Testis (tissue), 3 donors: ENCODE measurements around the gene NPB. TPM values are rescaled to one million over a fixed set of nuclear protein-coding genes. Genes with fewer than 3 reads are reported as not detected.
A peak's percentile ranks its signal among the peaks of the same experiment; 100 is the strongest.

Experiments used
- DNase-seq: peaks from one replicate; pipeline ENCODE4 v3.0.0-alpha.2; 2019
- H3K27ac ChIP-seq, 2 donors: fragments of 200-600 bp; sonication (generic); one replicate each; pipeline ENCODE4 v1.5.1; 2019
- H3K27me3 ChIP-seq: fragments of 200-600 bp; sonication (generic); one replicate; pipeline ENCODE4 v1.5.1; 2019
- H3K36me3 ChIP-seq: fragments of 200-600 bp; sonication (generic); one replicate; pipeline ENCODE4 v1.5.1; 2017; ENCODE audit warnings: low read depth; ENCODE audit errors: missing control alignments
- H3K4me1 ChIP-seq: fragments of 200-600 bp; sonication (generic); one replicate; pipeline ENCODE4 v1.5.1; 2019
- H3K4me3 ChIP-seq, 2 donors: fragments of 200-600 bp; sonication (generic); one replicate each; pipeline ENCODE4 v1.5.1; 2017 to 2019
- H3K9me3 ChIP-seq: fragments of 200-600 bp; sonication (generic); one replicate; pipeline ENCODE4 v1.5.1; 2017
- CTCF ChIP-seq, 3 experiments: fragments of 450-650 bp in 2 of 3; fragments of 200-600 bp in 1 of 3; sonication (generic) in 1 of 3; IDR thresholded peaks; one replicate each; pipeline ENCODE4 v1.5.1; 2016 to 2019; ENCODE audit warnings: antibody characterized with exemption in 3 of 3, mild to moderate bottlenecking in 2 of 3, moderate library complexity in 1 of 3
- POLR2A ChIP-seq: fragments of 450-650 bp; IDR thresholded peaks from one replicate; pipeline ENCODE4 v1.6.1; 2017; ENCODE audit warnings: antibody characterized with exemption, mild to moderate bottlenecking, moderate library complexity
- WGBS, 2 donors: methylation state at CpG; one replicate each; pipeline ENCODE4 v1.1.5; 2018; 5-methylcytosine and 5-hydroxymethylcytosine counted together
- intact Hi-C: fragments of 100-400 bp; cut with DNase I; formaldehyde crosslinking; loops from one replicate; pipeline ENCODE4 v1.15.1; 2023; ENCODE audit warnings: low total_unique reads
- polyA plus RNA-seq: library from polyadenylated mRNA; stranded (reverse); fragments of 350-450 nt; fragmentation: Illumina TruSeq; extraction: RNeasy Lipid Tissue Mini Kit (QIAGEN cat#74804); gene quantifications from one replicate; pipeline ENCODE4 v1.2.3, GENCODE V29; 2014; ENCODE audit warnings: low read depth, low replicate concordance; ENCODE audit not compliant: insufficient read depth
- total RNA-seq, 2 donors: library from RNA; depleted of rRNA; stranded (reverse); fragments of >200 nt; gene quantifications; one replicate each; pipeline ENCODE4 v1.2.3, GENCODE V29; 2016

The NPB gene
- total and polyA plus RNA-seq, 3 donors from 2014 or later = 1.8 to 27.3 (median 22.7) TPM

- intact Hi-C loops = no loop called here
- Histone ChIP-seq H3K4me1 (peaks cover 14% of the 10 kb centered on the region), H3K9me3 (no peaks in the 10 kb centered on the region), H3K4me3 (no peak overlapping the region), H3K27ac (no peak overlapping the region), H3K36me3 (no peaks in the 10 kb centered on the region), H3K27me3 (no peaks in the 10 kb centered on the region)
- no peak for DNase-seq
- 94 to 95% methylated on average over 34 to 44 of the region's 44 CpGs for WGBS, 2 donors
- TF ChIP-seq CTCF (IDR thresholded peaks at IDR 0.05) = no peak
- no peak for TF ChIP-seq POLR2A
Measured at GRCh38 chr17:81888105-81888987, 13.7 kb upstream of the NPB start.

GRCh38 chr17:81888988-81889595, 12.9 kb upstream of the NPB start:
- H3K27me3 ChIP-seq = no peaks in the 10 kb centered on the region
- H3K27ac ChIP-seq = no peak overlapping the region
- H3K36me3 ChIP-seq = no peaks in the 10 kb centered on the region
- WGBS, 2 donors = 82 to 94% methylated on average over 16 of the region's 16 CpGs
- TF ChIP-seq CTCF (IDR thresholded peaks at IDR 0.05) (no peak), POLR2A (no peak)
- peaks cover 14% of the 10 kb centered on the region for H3K4me1 ChIP-seq
- no peak overlapping the region for H3K4me3 ChIP-seq
- DNase-seq = no peak
- intact Hi-C loops = no loop called here
- H3K9me3 ChIP-seq = no peaks in the 10 kb centered on the region

DNA sequence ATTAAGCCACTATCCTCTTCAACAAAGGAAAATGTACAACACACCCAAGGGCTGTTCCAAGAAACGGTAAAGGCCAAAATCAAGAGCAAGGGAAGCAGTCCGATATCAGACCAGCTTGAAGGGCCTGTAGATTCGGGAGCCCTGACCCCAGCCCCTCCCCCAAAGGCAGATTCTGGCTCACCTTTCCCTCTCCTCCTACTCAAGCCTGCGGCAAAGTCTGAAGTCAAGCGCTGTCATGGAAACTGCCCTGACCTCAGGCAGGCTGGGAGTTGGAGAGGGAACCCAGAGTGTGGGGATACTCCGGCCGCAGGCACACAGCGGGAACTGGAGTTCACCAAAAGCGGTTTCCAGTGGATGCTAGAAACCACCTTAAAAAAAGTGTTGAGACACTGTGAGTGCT, 12.4 kb upstream of the NPB start:
- no peak overlapping the region for H3K4me3 ChIP-seq
- no peak for TF ChIP-seq CTCF (IDR thresholded peaks at IDR 0.05)
- no peak for TF ChIP-seq POLR2A
- H3K36me3 ChIP-seq = no peaks in the 10 kb centered on the region
- intact Hi-C loops = no loop called here
- H3K4me1 ChIP-seq = peaks cover 14% of the 10 kb centered on the region
- no peak overlapping the region for H3K27ac ChIP-seq
- no peak for DNase-seq
- H3K9me3 ChIP-seq = no peaks in the 10 kb centered on the region
- H3K27me3 ChIP-seq = no peaks in the 10 kb centered on the region
- 76 to 79% methylated on average over 9 of the region's 9 CpGs for WGBS, 2 donors

DNA sequence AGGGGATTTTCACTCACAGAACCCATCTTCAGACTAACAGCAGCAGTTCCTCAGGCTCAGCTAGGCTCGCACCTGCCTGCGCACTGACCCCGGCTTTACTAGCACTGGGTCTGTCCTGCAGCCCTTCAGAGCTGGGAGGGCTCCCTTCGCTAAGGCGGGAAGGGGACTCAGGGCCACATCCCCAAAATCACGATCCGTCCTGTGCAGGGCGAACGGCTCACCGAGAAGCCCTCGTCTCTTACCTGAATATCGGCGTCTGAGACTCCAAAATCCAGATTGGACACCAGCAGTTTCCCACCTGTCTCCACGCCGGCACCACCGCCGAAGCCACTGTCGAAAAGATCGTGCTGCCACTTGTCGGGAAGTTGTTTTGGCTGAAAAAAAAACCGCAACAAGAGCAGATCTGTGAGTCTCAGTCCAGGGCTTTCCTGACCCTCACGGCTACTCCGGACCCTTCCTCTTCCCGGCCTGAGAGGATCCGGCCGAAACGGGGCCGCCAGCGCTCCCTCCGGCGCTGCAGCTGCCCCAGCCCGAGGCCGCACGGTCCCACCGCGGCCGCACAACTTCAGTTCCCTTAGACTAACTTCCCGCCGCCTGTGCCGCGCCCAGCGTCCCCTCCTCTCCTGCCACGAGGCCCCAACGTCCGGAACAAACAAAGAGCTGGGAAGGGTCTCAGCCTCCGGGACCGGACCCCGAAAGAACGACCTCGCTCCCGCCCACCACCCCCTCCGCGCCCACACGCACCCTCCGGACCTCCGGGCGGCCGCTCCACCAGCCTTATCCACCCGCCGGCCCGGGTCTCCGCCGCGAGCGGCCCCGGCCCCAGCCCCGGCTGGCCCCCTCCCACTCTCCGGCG, 11.4 kb upstream of the NPB start:
- intact Hi-C loops = no loop called here
- Histone ChIP-seq H3K4me1 (peaks cover 14% of the 10 kb centered on the region), H3K27ac (peak overlapping the region; percentile 68 to 90), H3K27me3 (no peaks in the 10 kb centered on the region), H3K9me3 (no peaks in the 10 kb centered on the region), H3K36me3 (no peaks in the 10 kb centered on the region), H3K4me3 (peak overlapping the region; percentile 90 to 95)
- WGBS, 2 donors = 6 to 13% methylated on average over 22 to 69 of the region's 69 CpGs
- TF ChIP-seq POLR2A = no peak
- no peak for TF ChIP-seq CTCF (IDR thresholded peaks at IDR 0.05)
- DNase-seq = no peak
